LHCN-M2 (cell line): Measurements from ENCODE around the gene ALDH3A1. TPM values are rescaled to one million over a fixed set of nuclear protein-coding genes. Genes with fewer than 3 reads are reported as not detected.

ENCODE experiments used
- DNase-seq: peaks from one replicate; pipeline ENCODE4 v3.0.0-alpha.2; 2012; ENCODE audit warnings: low read depth
- total RNA-seq: library from RNA; depleted of rRNA; stranded (reverse); fragments of >200 nt; gene quantifications from 2 replicates; pipeline ENCODE4 v1.2.3, GENCODE V29; 2014

Gene ALDH3A1
- total RNA-seq, 1 experiment from 2014 or later = not detected

DNA sequence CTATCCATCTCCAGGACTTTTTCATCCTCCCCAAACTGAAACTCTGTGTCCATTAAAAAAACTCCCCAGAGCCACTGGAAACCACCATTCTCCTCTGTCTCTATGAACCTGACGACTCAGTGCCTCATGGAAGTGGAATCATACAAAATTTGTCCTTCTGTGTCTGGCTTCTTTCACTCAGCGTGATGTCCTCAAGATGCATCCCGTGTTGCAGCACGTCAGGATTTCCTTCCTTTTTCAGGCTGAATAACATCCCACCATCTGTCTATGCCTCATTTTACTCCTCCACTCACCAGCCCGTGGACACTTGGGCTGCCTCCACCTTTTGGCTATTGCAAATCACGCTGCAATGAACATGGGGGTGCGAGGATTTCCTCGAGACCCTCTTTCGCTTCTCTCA lies 12.6 kb upstream of the ALDH3A1 start:
- no peak for DNase-seq

DNA sequence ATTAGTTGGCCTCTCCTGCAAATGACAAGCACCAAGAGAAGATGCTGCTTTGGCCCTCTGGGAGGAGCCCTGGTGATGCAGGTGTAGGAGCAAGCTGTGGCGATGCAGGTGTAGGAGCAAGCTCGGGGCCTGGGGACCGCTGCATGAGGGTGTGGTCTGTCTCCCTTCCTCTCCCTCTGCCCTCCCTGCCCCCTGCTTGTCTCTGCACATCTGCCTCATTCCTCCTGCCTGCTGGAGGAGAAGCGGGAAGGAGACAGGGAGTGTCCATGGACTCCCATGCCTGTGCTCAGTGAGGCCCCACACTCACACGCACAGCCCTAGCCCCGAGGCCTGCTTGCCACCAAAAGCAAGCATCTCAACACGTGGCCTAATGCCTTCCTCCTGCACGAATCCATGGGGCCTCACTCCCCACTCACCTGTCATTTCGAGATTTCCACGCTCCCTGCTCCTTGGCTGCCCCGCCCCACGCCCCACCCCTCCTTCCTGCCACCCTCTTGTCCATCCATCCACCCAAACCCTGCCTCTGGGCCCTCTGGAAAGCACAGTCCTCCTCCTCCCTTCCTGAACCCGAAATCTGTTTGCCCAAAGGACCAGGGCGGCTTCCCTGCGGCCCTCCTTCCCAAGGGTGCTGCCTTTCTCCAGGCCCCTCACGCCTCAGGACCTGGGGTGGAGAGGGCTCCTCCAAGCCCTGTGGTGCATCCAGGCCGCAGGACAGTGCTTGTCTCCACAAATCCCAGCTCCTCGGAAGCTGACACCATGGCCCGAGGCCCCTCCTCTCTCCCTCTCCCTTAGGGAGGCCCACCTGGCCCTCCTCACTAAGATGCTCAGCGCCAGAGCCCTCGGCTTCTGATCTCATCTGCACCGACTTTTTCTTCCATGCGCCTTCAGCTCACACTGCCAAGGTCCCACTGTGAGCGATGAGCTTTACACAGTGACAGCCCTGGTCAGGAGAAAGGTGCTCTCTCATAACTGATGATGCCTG lies 11.8 kb upstream of the ALDH3A1 start:
- no peak for DNase-seq

DNA sequence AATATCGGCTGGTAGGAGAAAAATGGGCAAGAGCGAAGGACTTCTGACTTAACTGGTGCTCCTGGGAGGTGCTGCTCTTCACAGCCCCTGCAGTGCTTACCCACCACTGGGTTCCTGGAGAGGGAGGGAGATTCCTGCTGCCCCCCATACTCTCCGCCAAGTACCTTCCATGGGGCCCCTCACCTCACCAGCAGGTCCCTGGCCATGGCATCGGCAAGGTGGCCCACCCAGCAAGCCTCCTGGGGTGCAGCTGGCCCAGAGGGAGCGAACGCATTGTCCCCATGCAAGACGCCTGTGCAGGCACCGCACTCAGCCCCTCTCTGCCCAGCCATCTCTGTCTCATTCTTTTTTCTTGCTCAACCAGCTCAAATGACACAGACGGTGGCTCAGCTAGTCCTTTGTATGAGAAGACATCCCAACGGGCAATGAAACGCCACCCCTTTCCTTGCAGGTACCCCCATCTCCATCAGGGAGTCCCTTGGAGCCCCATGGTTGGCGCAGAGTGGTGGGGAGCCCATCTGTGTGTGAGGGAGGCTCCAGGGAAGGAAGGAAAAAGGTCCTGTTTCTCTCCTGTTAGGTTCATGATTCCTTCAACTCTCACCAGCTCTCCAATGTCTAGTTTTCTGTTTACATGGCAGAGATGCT lies 9.6 kb upstream of the ALDH3A1 start:
- DNase-seq = no peak

DNA sequence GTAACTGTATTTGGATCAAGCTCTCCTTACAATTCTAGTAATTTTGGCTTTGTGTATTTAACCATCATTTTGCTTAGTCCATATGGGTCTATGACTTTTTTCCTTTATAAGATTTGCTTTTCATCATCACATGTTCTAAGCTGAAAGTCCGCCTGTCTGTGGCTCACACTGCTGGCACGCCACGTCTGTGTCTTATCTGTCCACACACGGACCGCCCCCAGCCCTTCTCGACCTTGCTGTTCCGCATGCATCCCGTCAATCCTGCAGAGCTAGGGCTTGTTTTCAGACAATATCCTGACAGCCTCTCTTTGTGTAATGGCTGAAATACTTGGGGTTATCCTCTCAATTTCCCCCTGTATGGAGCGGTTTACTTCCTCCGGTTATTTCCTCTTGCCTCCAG lies 8.4 kb upstream of the ALDH3A1 start:
- no peak for DNase-seq

DNA sequence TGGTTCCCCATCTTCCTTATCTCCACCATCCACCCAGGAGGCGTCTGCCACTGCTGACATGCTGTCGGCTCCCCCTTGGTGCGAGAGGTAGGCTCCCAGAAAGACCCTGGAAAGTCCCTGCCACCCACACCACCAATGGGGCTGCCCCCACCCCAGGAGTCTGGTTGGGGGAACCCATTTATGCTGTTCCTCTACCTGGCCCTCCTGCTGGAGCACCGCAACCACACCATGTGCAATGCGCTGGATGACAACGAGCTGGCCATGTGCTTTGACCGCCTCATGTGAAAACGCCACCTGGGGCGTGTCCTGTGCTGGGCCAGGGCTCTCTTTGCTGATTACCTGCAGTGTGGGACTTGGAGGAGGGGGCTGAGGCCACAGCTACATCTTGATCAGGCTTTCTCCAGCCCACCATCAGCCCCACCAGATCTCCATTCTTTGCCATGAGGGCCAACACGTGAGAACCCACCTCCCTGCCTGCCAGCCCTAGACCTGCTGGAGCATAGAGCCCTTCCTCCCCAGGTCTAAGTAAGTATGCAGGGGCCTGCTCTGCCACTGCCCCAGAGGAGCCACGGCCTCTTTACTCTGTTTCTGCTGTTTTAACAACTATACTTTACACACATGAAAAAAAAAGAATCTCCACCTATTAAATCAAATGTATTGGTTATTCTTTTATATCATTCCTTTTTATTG lies 7.9 kb upstream of the ALDH3A1 start:
- DNase-seq = no peak

DNA sequence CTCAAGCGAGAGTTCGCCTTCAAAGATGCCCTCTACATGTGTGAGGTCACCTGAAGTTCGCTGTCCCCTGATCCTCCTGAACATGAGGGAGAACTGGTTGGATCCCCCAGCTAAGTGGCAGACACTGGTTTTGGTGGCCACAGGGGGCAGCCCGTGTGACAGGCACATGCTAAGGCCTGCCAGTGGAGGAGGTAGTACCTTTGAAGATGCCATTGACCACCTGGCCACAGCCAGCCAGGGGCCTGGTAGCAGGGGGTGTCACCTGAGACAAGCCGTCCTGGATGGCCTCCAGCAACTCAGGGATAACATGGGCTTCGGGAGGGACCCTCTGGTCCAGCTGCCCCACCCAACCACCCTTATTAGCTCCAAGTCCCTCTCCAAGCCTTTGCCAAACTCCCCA lies 7.3 kb upstream of the ALDH3A1 start:
- DNase-seq = no peak

DNA sequence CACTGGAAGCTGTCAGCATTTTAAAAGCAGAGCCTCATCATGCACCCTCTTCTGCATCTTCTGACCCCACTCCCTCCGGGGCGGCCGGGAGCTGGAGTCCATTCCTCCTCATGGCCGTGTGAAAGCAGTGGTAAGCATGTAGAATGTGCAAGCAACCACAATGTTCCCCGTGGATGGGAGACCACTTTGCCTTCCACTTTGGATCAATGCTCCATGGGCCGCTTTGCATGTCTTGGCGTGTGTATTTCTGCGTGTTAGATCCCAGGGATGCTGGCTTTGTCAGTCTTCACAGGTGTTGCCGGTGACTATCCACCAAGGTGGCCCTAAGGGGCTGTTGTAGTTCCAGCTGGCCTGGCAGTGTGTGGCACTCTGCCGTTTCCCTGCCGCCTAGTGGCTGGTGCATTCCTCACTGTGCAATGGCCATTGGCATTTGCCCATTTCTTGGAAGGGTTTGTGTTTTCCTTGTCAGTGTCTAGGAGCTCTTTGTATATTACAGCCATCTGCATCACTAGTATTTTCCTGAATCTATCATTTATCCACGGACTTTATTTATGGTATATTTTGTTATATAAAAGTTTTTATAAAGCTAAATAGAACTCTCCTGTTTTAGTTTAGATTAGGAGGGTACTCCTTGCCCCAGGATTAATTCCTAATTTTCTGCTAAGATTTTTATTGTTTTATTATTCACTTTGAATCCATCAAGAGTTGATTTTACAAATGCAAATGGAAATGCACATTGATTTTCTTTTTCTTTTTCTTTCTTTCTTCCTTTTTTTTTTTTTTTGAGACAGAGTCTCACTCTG lies 5.8 kb upstream of the ALDH3A1 start:
- DNase-seq = peak; percentile 62

DNA sequence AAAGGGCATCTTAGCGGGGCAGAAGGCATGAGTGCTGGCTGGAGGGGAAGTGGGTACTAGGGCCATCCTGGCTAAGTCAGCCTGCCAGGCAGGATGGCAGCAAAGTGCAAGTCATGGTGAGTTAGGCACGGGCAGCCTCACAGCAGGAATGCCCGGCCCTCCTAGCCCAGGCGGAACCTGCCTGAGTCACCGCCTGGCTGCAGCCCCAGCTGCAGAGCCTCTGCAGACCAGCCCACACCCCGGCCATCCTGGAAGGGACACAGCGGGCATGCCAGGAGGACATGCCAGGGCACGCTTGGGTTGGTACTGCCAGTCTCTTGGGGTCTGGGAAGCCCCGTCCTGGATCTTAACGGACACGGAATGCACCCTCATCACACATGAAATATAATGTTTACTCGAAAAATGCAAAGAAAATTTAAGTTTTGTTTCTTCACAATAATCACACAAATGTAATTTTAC lies 5.0 kb upstream of the ALDH3A1 start:
- peak; percentile 92 for DNase-seq

DNA sequence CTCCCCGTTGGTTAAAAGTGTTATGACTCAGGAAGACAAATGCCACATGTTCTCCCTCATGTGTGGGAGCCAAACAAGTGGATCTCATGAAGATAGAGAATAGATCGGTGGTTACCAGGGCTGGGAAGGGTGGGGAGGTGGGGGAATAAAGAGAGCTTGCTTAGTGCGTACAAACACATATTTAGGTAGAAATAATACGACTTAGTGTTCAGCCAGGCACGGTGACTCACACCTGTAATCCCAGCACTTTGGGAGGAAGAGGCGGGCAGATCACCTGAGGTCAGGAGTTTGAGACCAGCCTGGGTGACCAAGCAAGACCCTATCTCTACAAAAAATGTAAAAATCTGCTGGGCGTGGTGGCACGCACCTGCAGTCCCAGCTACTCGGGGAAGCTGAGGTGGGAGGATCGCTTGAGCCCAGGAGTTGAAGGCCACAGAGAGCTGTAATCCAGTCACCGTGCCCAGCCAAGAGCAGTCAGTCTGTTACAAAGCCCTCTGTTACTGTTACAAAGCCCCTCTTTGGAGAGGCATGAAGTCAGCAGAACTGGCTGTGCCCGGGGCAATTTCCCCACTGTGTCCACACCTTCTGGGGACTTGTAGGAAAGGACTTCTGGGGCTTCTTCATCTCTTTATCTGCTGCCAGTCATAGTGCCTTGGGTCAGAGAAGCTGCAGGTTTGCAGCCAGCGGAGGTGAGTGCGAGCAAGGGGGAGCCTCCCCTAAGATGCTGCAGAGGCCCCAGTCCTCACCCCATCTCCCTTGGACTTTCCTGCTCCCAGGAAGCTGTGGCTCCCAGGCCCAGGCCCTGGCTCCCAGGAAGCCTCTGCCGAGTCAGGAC lies 4.3 kb upstream of the ALDH3A1 start:
- DNase-seq = no peak

DNA sequence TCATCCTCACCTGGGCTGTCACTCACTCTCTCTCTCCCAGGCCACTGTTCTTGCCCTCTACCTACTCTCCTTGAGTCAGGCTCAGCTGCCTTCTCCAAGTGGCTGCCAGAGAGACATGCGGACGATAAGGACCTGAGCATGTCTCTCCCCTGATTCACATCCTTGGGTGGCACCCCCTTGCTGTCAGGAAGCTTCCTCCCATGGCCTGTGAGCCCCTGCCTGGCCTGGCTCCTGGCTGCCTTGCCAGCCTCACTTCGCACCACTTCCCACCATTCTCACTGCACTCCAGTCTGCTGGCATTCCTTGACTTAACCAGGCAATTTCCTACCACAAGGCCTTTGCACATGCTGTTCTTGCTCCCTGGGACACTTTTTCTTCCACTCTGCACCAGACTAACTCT lies 2.7 kb upstream of the ALDH3A1 start:
- DNase-seq = peak; percentile 27

DNA sequence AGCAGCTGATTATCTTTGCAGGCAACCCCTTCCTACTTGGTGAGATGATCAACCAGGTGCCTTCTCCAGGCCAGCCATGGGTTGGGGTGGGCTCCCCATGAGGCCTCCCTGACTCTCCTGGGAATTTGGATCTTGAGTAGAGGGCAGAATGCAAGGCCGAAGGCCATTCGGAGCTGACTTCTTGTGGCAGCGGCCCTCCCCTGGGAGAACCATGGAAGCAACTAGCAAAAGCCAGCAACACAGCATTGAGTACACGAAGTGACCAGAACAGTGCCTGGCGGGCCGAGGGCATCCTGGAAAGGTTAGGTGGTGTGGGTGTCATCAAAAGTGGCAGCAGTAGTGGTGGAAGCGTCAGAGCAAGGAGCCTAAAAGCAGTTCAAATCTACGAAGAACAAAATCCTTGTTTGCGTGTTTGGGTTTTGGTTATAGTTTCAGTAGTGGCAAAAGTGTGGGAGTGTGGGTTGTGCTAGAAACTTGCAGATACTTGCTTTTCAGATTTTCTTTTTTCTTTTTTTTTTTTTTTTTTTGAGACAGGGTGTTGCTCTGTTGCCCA lies 2.0 kb upstream of the ALDH3A1 start:
- DNase-seq = no peak

DNA sequence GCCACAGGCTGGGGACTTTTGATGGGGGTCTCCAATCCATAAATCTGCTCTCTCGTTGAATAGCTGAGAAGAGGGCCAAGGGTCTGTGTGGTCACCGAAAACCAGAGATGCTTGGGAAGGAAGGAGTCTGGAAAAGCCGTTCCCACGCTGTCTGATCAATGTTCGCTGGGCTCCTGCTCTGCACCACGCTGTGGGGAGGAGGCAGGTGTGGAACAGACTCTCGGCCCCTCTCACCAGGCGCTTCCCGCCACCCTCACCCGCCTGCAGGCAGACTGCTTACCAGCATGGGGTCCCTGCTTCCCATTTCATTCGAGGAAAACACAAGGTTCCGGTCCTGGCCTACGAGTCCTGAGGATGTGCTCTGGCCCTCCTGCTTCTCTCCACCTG lies 702 bp upstream of the ALDH3A1 start:
- no peak for DNase-seq

DNA sequence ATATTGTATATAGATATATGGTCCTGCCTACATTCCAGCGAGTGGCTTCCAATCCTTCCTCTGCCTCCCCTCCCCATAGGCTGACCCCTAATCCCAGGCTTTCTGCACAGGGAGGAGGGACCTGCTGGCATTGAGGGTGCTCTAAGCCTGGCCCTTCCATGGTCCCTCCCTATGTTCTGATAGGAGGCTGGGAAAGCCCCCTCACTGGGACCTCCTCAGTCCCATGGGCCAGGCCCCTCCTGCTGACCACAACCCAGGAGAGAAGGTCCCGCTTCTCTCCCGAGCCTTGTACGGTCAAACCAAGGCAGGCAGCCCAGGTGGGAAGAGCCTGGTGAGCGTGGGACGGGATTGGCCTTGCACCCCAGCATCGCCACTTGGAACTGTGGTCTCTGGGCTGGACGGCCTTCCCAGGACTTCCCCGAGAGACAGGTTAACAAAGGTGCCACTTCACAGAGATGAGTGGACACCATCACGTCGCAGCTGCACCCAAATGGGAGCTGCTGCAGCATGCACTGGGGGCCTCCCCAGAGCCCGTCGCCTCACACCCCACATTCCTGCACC lies 859 bp downstream of the ALDH3A1 start:
- no peak for DNase-seq

DNA sequence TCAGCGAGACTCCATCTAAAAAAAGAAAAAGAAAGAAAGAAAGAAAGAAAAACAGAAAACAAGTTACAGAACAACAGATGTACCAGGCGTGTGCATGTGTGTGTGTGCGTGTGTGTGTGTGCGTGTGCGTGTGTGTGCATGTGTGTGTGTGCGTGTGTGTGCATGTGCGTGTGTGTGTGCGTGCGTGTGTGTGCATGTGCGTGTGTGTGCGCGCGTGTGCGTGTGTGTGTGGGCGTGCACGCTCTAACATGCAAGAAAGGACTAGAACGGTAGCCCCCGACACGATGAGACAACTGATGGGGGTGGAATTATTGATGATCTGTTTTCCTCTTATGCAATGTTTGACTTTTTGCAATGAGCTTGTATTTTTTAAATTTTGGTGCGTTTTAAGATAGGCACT lies 1.6 kb downstream of the ALDH3A1 start:
- no peak for DNase-seq

DNA sequence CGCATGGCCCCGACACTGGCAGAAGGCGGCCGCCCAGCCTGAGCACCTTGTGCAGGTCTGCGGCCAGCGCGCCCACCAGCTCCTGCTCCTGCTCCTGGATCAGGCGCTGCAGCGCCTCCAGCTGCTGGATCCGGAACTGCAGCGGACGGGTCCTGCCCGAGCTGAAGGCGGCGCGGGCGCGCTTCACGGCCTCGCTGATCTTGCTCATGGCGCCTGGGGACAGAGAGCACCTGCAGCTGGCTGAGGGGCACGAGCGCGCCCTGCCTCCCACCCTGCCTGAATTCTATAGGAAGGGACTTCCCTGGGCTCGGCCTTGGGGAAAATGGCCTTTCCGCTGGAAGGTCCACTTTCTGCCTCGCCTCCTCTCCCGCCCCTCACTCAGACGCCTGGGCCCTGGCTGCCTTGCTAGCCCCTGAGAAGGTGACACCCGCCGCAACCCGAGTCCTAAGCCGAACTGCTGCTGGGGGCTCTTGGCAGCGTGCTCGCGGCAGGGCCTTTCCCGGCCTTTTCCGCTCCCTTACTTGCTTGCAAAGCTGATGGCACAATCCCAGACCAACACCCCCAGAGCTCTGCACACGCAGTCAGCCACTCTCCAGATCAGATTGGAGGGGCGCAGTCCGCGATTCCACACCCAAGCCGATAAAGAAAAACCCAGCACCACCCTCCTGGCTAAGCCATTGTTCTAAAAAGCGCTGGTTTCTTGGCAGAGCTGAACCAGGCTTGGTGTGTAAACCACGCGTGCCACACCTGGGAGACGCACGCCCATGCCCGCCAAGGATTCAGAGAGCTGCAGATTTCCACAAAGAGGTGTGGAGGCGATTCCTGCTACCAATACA lies 3.0 kb downstream of the ALDH3A1 start:
- DNase-seq = peak; percentile 46

DNA sequence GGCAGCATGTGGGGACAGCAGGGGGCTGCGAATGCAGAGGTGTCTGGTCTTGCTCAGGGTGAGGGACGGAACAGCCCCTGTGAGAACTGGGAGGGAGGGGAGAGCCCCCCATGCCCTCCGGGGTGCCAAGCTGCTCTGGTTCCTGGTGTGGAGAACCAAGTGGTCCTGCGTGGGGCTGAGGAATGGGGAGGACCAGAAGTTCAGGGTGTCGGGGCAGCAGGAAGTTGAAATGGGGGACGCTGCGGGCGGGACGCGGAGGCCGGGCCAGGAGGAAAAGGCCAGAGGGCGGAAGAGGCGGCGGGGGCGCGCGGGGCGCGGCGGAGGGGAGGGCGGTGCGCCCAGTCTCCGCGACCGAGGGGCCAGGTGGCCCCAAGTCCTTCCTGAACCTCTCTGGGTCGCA lies 3.6 kb downstream of the ALDH3A1 start:
- no peak for DNase-seq

DNA sequence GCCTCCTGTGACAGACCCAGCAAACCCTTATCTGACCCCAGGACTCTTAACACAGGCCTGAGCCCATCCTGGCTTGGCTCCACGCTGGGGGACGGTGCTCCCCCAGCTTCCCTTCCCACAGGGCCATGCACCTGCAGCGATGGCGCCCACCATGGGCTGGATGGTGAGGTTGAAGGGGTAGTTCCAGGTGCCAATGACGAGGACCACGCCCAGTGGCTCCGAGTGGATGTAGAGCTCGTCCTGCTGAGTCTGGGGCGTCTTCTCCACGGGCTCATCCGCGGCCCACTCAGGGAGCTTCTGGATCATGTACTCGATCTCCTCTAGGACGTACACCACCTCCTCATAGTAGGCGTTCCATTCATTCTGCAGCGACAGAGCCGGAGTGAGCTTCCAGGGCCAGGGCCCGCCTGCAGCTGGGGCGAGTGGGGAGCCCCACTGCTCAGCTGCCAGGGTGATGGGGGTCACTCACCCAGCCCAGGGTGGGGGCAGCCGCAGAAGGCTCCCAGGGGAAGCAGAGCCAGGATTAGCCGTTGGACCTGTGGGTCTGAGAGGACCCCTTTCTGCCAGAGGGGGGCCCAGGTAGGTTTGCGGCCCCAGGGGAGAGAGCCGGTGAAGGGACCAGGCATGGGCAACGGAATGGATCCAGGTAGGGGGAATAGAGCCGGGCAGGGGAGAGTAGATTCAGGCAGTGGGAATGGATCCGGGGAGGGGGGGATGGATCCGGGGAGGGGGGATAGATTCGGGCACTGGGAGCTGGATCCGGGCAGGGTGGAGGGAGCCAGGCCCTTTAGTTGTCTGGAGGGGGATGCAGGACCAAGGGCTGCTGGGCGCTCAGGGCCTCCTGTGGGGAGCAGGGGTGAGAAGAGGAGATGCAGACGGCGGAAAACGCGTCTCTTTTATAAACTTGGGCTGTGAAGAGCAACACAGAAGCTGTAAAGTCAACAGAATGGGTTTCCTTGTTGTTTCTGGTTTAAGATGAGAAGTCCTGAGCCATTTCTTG lies 4.7 kb downstream of the ALDH3A1 start:
- no peak for DNase-seq

DNA sequence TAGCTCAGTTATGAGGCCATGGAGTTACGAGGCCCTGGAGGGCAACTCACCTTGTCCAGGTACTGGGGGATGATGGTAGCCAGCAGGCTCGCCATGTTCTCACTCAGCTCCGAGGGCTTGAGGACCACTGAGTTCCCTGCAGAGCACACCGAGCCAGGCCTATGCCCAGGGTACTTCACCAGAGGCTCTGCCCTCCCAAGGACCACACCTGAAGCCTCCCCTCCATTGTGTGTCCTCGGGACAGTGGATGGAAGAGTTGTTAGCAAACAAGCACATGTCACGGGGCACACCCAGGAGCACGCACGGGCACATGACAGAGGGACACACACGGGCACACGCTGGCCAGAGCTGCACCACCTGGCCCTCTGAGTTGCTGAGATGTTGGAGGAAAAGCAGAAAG lies 5.6 kb downstream of the ALDH3A1 start:
- DNase-seq = no peak
